Hematopoietic multipotent progenitor cell treated with erythropoietin and hydrocortisone succinate and interleukin-3 and kit ligand, for 4 days (in vitro differentiated cells): ENCODE results near the gene PLB1.

Experiments used
- DNase-seq: peaks from one replicate; pipeline ENCODE4 v3.0.0-alpha.2; 2015

Gene PLB1, protein sequence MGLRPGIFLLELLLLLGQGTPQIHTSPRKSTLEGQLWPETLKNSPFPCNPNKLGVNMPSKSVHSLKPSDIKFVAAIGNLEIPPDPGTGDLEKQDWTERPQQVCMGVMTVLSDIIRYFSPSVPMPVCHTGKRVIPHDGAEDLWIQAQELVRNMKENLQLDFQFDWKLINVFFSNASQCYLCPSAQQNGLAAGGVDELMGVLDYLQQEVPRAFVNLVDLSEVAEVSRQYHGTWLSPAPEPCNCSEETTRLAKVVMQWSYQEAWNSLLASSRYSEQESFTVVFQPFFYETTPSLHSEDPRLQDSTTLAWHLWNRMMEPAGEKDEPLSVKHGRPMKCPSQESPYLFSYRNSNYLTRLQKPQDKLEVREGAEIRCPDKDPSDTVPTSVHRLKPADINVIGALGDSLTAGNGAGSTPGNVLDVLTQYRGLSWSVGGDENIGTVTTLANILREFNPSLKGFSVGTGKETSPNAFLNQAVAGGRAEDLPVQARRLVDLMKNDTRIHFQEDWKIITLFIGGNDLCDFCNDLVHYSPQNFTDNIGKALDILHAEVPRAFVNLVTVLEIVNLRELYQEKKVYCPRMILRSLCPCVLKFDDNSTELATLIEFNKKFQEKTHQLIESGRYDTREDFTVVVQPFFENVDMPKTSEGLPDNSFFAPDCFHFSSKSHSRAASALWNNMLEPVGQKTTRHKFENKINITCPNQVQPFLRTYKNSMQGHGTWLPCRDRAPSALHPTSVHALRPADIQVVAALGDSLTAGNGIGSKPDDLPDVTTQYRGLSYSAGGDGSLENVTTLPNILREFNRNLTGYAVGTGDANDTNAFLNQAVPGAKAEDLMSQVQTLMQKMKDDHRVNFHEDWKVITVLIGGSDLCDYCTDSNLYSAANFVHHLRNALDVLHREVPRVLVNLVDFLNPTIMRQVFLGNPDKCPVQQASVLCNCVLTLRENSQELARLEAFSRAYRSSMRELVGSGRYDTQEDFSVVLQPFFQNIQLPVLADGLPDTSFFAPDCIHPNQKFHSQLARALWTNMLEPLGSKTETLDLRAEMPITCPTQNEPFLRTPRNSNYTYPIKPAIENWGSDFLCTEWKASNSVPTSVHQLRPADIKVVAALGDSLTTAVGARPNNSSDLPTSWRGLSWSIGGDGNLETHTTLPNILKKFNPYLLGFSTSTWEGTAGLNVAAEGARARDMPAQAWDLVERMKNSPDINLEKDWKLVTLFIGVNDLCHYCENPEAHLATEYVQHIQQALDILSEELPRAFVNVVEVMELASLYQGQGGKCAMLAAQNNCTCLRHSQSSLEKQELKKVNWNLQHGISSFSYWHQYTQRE (N-terminal part only)

DNA sequence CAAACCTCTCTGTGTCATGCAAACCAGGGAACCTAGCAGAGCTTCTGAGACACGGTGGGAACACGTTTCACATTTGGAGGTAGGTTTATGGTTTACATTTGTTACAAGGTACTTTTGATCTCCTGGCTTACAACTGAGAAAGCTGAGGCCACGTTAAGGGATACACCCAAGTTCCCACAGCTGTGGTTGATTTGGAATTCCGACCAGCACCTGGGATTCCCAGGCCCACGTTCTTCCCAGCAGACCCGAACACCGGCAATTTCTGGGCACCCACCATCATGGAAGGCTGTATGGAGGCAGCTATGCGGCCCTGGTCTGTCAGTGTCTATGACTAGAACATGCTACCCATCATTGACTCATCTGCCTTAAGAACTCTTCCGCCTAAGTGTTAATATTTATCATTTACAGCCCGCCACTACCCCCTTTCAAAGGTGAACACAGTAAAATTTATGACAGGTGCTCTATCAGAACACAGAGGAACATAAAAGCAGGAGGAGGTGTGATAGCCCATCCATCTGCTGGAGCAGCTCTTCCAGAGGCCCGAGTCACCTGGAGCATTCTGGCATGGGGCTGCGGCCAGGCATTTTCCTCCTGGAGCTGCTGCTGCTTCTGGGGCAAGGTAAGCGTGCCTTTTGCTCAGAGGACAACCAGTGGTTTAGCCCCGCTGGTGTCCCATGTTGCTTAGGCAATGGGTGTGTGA is at the start of gene PLB1:
Gene PLB1 (plus strand): TSS at position 510 of the 700 bp plus-strand sequence. CDS start 55 bp downstream, at position 565.
- DNase-seq, result no peak

DNA sequence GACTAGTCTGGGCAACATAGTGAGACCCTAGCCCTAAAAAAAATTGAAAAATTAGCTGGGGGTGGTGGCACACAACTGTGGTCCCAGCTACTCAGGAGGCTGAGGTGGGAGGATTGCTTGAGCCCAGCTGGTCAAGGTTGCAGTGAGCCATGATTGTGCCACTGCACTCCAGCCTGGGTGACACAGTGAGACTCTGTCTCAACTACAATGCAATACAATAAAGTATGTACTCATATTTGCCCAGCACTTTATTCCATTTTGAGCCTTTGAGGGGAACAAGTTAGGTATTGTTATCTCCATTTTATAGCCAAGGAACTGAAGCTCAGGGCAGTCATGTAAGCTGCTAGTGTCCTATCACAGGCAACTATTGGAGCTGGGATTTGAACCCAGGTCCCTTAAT is 49.3 kb upstream of the PLB1 start:
- no peak for DNase-seq

DNA sequence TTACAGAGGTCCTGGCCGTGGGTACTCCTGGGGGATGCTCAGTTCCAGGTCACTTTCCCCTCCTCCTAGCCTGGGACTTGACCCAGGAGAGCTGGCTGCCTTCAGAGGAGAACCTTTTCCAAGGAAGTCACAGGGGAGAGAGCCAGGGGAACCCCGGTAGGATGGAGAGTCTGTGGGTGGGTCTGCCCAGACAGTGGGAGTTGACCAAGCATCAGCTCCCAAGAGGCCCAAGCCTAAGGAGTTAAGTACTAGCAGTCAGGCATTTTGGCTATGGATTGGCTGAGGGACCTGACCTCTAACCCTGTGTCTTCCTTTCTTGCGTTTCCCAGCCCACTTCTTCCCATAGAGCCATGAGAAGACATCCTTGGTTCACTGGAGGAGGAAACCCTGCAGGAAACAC is 48.8 kb upstream of the PLB1 start:
- DNase-seq, result no peak

DNA sequence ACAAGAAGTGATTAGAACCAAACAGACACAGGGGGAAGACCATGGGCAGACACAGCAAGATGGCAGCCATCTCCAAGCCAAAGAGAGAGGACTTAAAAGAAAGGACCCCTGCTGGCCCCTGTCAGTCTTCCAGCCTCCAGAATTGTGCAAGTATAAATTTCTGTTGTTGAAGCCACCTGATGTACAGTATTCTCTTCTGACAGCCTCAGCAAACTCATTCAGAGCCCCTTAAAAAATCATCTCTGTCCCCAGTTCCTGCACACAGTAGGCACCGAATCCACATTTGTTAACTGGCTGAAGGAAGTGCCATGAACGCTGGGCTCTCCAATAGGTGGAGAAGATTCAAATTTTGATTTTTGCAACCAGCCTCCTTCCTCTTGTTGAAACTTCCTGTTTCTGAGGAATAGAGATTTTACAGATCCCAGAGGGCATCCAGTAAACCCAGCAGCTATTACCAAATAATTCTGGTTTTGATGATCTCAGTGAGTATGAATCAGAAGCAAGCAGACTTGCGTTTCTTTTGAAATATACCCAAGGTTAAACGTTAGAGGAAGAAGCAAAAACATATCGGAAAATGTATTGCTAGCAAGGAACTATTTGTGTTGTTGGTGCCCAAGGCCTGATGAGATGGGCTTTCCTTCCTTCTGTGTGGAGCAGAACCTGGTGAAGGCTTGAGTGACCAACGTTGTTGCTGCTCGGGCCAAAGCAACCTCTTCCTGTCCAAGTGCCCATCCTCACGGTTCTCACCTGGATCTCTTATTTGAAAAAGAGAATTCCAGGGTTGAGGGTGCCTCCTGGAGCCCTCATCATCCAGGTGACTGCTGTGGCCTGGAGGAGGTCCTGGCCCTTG is 47.7 kb upstream of the PLB1 start:
- peak; percentile 78 for DNase-seq

DNA sequence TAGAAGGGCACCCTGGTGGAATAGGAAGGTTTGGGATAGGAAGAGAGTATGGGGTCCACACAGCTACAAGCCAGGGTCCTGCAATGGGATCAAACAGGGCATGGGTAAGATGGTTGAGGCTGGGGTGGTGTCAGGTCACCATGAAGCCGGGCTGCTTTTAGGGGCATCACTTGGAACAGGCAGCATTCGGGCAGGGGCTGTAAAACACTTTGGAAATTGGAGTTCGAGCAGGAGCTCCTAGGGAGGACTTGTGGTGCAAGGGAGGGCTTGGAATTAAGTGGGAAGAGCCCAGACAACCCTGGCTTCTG is 47.1 kb upstream of the PLB1 start:
- DNase-seq, result no peak

DNA sequence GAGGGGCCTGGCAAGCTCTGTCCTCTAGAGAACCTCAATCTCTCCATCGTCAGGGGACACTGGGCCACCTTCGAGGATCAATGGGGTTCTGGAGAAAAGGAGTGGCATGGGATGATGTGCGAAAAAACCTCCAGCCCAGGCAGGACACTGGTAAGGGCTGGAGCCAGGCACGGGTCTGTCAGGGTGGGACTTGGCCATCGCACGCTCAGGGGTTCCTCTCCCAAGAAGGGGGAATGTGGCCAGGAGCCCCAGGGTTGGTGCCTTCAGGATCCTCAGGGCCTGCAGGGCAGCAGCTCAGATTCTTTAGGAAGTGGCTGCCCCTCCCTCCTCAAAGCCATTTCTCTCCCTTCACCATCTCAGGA is 46.8 kb upstream of the PLB1 start:
- DNase-seq, result no peak

DNA sequence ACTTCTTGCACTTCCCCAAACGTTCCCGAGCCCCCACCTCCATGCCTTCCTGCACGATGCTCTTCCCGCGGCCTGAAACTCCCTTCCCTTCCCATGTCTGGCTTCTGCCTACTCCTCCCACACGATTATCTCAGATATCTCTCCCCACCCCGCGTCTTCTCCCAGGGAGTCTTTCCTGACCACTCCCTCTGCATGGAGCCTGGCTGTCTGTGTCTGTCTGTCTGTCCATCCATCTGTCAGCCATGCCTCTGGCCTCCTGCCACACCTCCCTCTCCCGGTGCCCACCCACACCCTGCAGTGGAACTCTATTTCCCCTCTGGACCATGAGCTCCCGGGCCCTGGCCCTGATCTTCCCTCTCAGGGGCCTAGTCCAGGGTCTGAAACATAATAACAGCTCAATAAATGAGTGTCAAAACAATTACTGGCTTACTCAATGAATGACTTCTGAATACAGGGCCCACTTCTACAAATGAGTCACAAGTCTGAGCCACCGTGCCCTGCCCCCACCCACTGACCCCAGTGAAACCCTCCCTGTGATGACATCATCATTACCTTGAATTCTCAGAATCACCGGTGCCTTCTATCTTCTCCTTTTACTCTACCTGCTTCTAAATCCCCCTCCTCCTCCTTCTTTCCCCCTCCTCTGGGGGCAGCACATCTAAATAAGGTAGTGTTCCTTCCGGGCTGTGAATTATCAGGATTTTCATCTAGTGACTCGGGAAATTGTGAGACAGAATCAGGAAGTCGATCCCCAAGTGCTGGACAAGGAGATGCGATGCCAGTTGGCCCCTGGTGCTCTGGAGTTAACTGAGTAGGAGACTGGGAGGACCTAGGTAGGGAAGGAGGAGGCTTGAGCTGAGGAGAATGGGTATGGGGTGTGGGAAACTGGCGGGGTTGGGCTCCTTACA is 46.1 kb upstream of the PLB1 start:
- peak; percentile 33 for DNase-seq

DNA sequence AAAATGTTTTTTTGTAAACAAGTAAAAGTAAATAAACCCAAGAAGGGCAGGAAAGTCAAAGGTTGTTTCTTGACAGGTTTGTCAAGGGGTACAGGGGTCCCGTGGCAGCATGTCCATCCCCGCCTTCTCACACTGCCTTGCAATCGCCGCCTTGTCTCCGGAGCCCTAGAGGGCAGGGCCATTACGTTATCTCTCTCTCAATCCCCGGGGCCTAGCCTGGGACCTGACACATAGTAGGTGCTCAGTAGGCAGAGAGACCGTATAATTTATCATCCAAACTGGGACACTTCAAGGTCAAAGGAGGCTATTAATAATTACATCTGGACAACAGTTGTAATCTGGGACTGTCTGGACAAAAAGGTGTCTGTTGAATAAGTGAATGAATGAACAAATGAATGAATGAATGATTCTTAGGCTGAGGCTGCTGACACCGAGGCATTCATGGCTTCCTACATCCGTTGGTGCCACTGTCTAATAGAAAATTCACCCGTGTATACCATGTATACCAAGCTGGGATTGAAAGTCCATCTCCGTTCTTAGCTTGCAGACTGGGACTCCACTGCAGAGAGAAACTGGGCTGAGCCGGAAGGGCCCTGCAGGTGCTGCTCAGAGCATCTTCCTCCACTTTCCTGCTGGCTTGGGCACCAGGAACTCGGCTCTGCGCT is 44.8 kb upstream of the PLB1 start:
- DNase-seq, result no peak

DNA sequence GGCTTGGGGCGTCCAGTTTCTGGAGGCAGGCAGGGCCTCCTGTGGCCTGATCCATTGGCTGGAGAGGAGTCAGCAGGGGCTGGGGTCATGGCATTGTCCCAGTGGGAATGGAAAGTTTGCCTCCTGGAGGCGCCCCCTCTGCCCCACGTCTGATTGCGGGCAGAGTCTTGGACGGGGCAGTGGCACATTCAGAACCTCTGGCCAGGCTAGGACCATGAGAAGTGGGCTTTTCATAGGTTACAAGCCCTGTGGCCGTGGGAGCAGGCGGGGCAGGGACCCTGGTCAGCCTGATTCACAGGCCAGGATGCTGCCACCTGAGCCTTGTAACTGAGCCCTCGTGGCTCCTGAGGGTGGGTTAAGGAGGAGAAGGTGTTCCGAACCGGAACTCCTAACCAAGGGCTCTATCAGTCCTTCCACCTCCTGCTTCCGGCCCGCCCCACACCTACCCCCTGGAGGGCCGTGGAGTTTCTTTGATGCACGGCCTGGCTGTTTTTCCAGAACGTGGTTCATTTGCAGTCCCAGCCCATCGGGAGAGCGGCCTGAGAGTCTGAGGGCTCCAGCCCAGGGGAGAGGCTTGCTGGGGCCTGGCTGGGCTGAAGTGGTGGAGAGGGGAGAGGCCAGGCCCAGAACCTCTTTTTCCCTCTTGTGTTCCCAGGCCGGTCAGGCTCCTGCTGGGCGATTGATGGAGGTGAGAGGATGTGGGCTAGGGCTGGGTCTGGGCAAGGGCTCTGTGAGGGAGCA is 43.9 kb upstream of the PLB1 start:
- DNase-seq, result no peak

DNA sequence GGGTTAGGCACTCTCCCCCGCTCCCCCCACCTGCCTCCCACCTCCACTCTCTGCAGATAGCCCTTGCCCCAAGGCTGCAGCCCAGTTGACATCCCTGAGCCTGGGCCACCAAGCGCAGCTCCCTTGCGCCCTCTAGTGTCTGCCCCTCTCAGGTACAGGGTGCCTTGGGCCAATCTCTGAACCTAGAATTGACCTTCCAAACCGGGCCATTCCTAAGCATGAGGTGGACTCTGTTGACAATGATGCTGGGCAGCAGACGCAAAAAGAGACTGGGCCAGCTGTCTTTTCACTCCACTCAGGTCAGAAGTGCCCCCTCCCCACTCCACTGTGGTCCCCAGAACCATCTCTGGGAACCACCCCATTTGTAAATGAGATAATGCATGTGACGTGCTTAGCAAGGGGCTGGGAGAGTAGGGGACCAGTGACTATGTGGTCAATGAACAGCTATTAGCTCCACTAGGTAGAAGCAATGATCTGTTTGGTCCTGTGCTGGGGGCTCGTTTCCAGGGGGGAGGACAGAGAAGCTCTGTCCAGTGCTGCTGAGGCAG is 43.3 kb upstream of the PLB1 start:
- peak; percentile 80 for DNase-seq

DNA sequence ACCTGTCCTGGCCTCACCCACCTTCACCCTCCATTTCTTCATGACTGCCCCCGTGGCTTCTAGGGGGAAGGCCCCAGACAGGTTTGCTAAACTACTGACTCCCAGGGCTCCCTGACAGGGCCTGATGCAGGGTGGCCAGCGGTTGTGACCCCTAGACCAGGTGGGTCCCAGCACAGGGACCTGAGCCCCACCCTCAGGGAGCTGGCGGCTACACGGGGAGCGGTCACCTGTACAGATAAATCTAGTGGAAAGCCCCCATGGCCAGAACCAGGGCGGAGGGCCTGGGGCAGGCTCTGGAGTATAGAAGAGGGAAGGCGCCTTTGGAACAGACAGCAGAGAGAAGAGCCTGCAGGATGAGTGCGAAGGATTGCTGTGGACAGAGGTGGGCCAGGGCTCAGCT is 42.5 kb upstream of the PLB1 start:
- no peak for DNase-seq

DNA sequence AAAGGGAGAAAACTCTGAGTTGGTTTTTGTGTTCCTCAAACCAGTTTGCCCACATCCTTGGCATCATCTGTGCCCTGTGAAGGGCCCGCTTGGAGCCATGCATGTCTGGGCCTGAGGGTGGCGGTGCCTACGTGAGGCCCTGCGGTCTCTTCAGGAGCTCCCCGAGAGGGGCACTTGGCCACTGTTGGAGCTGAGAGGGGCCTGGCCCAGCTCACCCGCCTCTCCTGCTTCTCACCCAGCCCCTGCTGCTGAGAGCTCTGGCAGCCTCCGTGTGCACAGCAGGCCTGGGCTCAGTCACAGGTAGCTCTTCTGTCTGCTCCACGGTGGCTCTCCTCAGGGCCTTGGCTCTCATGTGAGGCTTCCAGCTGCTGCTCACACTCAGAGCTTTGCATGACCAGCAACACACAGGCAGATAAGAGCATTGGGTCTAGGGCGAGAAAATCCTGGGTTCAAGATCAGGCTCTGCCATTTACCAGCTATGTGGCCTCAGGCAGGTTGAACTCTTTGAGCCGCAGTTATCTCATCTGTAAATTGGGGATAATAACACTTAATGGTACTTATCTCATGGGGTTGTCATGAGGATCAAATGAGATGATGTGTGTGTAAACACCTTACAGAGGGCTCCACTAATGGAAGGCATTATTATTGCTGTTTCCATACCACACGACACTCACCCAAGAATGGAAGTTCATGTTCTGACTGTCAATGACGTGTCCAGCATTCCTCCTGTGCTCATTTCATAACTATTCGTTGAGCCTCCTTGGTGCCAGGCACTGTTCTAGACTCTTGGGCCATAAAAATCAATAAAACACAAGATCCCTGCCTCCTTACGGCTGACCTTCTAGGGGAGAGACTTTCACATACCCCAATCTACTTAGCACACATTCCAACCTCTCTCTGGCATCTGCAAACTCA is 41.6 kb upstream of the PLB1 start:
- DNase-seq, result no peak

DNA sequence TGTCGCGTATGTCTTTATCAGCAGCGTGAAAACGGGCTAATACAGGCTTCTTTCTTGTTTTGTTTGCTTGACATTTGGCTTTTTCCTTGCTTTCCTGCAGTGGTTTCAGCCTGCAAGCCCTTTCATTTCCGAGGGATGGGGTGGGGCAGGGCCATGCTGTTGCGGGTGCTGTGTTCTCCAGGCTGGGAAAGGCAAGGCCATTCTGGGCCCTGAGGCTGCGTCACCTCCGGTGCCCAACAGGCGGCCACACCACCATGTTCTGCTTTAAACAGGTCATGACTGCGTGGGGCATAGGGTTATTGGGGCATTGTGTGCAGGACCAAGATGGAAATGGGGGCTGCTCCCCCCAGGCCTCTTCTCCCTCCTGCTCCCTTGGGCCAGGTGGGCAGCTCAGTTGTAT is 38.6 kb upstream of the PLB1 start:
- no peak for DNase-seq

DNA sequence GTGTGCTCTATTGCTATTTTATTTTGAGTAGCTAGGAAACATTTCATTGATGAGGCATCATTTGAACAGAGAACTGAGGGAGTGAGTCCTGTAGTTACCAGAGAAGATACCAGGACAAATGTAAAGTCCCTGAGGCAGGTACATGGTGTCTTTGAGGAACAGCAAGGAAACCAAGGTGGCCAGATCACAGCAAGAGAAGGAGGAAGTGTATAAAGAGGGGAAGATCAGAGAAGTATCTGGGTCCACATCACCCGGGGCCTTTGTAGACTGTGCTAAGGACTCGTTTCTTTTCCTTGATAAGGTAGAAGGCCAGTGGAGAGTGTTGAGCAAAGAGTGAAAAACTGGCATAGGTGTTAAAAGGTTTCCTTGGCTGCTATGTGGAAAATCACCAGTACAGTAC is 34.8 kb upstream of the PLB1 start:
- no peak for DNase-seq

DNA sequence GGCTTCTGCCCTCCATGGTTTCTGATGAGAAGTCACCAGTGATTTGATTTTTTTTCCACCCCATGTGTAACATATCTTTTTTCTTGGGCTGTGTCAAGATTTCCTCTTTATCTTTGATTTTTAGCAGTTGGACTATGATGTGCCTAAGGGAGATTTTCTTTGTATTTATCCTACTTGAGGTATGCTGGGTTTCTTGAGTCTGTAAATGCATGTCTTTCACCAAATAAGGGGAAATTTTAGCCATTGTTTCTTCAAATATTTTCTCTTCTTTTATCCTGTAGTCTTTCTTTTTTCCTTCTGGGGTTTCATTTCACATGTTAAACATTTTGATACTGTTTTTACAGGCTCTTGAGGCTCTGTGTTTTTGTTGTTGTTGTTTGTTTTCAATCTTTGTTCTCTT is 33.7 kb upstream of the PLB1 start:
- no peak for DNase-seq

DNA sequence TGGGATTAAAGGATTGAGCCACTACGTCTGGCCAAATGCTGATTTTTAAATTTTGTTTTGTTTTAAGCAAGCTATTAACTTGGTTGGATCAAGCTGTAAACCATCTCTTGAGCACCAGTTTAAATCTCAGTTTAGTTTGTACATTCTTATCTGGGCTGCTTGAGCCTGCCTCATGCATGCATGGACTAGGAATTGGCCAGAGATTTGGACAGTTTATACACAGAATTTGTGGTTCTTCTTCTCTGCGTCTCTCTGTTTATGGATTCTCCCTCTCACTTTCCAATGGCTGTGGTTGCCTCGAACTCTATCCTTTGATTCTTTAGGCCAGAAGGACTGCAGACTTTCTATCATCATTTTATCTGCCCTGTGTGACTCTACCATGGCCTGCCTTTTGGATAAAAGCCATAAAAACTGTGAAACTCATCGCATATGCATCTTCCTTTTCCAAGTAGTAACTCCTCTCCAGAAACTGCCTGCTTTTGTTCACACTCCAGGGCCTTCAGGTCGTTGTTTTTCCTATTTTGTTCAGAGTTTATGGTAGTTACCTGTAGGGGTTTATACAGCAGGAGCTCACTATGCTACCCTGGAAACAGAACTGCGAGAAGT is 32.5 kb upstream of the PLB1 start:
- no peak for DNase-seq

DNA sequence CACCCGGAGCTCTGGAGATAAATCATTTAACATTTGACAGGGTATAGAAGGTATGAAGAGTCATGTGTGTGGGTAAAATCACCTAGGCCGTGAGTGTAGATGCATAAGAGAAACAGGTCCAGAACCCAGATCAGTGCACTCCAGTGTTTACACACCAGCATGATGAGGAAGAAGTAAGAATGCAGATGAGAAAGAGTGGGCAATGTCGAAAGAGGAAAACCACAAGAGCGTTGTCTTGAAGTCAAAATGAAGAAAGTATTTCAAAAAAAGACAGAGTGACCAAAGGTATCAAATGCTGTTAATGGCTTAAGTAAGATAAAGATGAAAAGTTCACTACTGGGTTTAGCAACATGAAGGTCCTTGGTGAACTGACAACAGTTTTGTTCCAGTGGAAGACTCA is 32.0 kb upstream of the PLB1 start:
- peak; percentile 77 for DNase-seq
